Central memory CD4-positive, alpha-beta T cell (primary cell): ENCODE results near the gene CMTM3.
"Not testable (repeated sequence)": the region's sequence is repeated elsewhere in the genome, so short reads cannot be mapped to it uniquely, and the experiment has no call there.

Experiments
- DNase-seq: peaks from one replicate; pipeline ENCODE4 v3.0.0; 2022

The CMTM3 gene

GRCh38 chr16:66585481-66586239, 18.8 kb upstream of the CMTM3 start:
- no peak for DNase-seq

- DNase-seq = no peak
Observed at GRCh38 chr16:66587881-66588600, 16.5 kb upstream of the CMTM3 start.

- peak; percentile 64 for DNase-seq
Observed at GRCh38 chr16:66588981-66589713, 15.4 kb upstream of the CMTM3 start.

- peak; percentile 58 for DNase-seq
Observed at GRCh38 chr16:66590322-66590721, 14.2 kb upstream of the CMTM3 start.

GRCh38 chr16:66591018-66591417, 13.5 kb upstream of the CMTM3 start:
- DNase-seq = no peak

GRCh38 chr16:66592241-66592640, 12.3 kb upstream of the CMTM3 start:
- no peak for DNase-seq

- no peak for DNase-seq
Observed at GRCh38 chr16:66592814-66593213, 11.7 kb upstream of the CMTM3 start.

GRCh38 chr16:66594739-66595138, 9.8 kb upstream of the CMTM3 start:
- DNase-seq = no peak

GRCh38 chr16:66596559-66596958, 7.9 kb upstream of the CMTM3 start:
- DNase-seq = not testable (repeated sequence)

GRCh38 chr16:66596986-66597848, 7.3 kb upstream of the CMTM3 start:
- DNase-seq = no peak

- no peak for DNase-seq
Observed at GRCh38 chr16:66598111-66598510, 6.4 kb upstream of the CMTM3 start.

- no peak for DNase-seq
Observed at GRCh38 chr16:66599726-66600125, 4.8 kb upstream of the CMTM3 start.

- DNase-seq = no peak
Observed at GRCh38 chr16:66600477-66600876, 4.0 kb upstream of the CMTM3 start.

- DNase-seq = no peak
Observed at GRCh38 chr16:66601471-66601870, 3.0 kb upstream of the CMTM3 start.

GRCh38 chr16:66603537-66604375, 748 bp upstream of the CMTM3 start:
- DNase-seq = peak; percentile 84

GRCh38 chr16:66605177-66605978, 874 bp downstream of the CMTM3 start:
- peak; percentile 33 for DNase-seq

- DNase-seq = no peak
Observed at GRCh38 chr16:66605979-66606751, 1.7 kb downstream of the CMTM3 start.

- DNase-seq = peak; percentile 72
Observed at GRCh38 chr16:66608241-66609138, 4.0 kb downstream of the CMTM3 start.

- no peak for DNase-seq
Observed at GRCh38 chr16:66609139-66609510, 4.6 kb downstream of the CMTM3 start.
